ENCODE data around the gene ZNF664. TPM values are rescaled to one million over a fixed set of nuclear protein-coding genes. Genes with fewer than 3 reads are reported as not detected.

The ZNF664 gene
- polyA plus RNA-seq, 6 donors from 2014 or later: 7.7 to 19.0 (median 11.8) TPM

GRCh38 chr12:123956249-123956648, 16.8 kb upstream of the ZNF664 start:
- Mint-ChIP-seq H3K4me3 (no peak overlapping the region), H3K27ac (no peak overlapping the region), H3K4me1 (no peaks in the 10 kb centered on the region), H3K27me3 (no peaks in the 10 kb centered on the region), H3K36me3 (no peaks in the 10 kb centered on the region), H3K9me3 (no peaks in the 10 kb centered on the region)
- no peak for DNase-seq
- ATAC-seq (ENCODE audit: low read depth in 2 of 2): no peak

GRCh38 chr12:123957196-123957595, 15.8 kb upstream of the ZNF664 start:
- H3K36me3 Mint-ChIP-seq: no peaks in the 10 kb centered on the region
- no peak overlapping the region for H3K4me3 Mint-ChIP-seq
- H3K27ac Mint-ChIP-seq: no peak overlapping the region
- H3K4me1 Mint-ChIP-seq: peaks cover 0 to 3% (median 0%) of the 10 kb centered on the region in 3 donors
- DNase-seq (no peak), ATAC-seq (ENCODE audit: low read depth in 2 of 2) (no peak)
- H3K9me3 Mint-ChIP-seq: no peaks in the 10 kb centered on the region
- no peaks in the 10 kb centered on the region for H3K27me3 Mint-ChIP-seq

GRCh38 chr12:123958462-123958861, 14.6 kb upstream of the ZNF664 start:
- Mint-ChIP-seq H3K9me3 (no peaks in the 10 kb centered on the region), H3K4me1 (peaks cover 0 to 3% (median 0%) of the 10 kb centered on the region in 3 donors), H3K36me3 (no peaks in the 10 kb centered on the region), H3K4me3 (no peak overlapping the region), H3K27me3 (no peaks in the 10 kb centered on the region), H3K27ac (peak overlapping the region in 1 of 6 donors; percentile 56)
- ATAC-seq (ENCODE audit: low read depth in 2 of 2): no peak
- no peak for DNase-seq

GRCh38 chr12:123958876-123959275, 14.1 kb upstream of the ZNF664 start:
- peaks cover 0 to 3% (median 0%) of the 10 kb centered on the region in 3 donors for H3K4me1 Mint-ChIP-seq
- ATAC-seq (ENCODE audit: low read depth in 2 of 2): no peak
- H3K36me3 Mint-ChIP-seq: no peaks in the 10 kb centered on the region
- DNase-seq: no peak
- no peak overlapping the region for H3K27ac Mint-ChIP-seq
- H3K4me3 Mint-ChIP-seq: no peak overlapping the region
- no peaks in the 10 kb centered on the region for H3K27me3 Mint-ChIP-seq
- no peaks in the 10 kb centered on the region for H3K9me3 Mint-ChIP-seq

- Mint-ChIP-seq H3K4me3 (no peak overlapping the region), H3K4me1 (peaks cover 0 to 3% (median 0%) of the 10 kb centered on the region in 3 donors), H3K27me3 (no peaks in the 10 kb centered on the region), H3K36me3 (no peaks in the 10 kb centered on the region), H3K27ac (no peak overlapping the region), H3K9me3 (no peaks in the 10 kb centered on the region)
- no peak for DNase-seq
- no peak for ATAC-seq (ENCODE audit: low read depth in 2 of 2)
Measured at GRCh38 chr12:123960029-123960735, 12.8 kb upstream of the ZNF664 start.

- DNase-seq (no peak), ATAC-seq (ENCODE audit: low read depth in 2 of 2) (no peak)
- no peaks in the 10 kb centered on the region for H3K36me3 Mint-ChIP-seq
- H3K27me3 Mint-ChIP-seq: no peaks in the 10 kb centered on the region
- peaks cover 0 to 3% (median 0%) of the 10 kb centered on the region in 3 donors for H3K4me1 Mint-ChIP-seq
- no peaks in the 10 kb centered on the region for H3K9me3 Mint-ChIP-seq
- no peak overlapping the region for H3K4me3 Mint-ChIP-seq
- no peak overlapping the region for H3K27ac Mint-ChIP-seq
Measured at GRCh38 chr12:123960856-123961255, 12.2 kb upstream of the ZNF664 start.

- no peaks in the 10 kb centered on the region for H3K27me3 Mint-ChIP-seq
- no peaks in the 10 kb centered on the region for H3K9me3 Mint-ChIP-seq
- no peak for ATAC-seq (ENCODE audit: low read depth in 2 of 2)
- no peak overlapping the region for H3K27ac Mint-ChIP-seq
- H3K4me3 Mint-ChIP-seq: no peak overlapping the region
- H3K4me1 Mint-ChIP-seq: peaks cover 0 to 3% (median 0%) of the 10 kb centered on the region in 3 donors
- no peaks in the 10 kb centered on the region for H3K36me3 Mint-ChIP-seq
- no peak for DNase-seq
Measured at GRCh38 chr12:123961585-123962345, 11.2 kb upstream of the ZNF664 start.

- H3K9me3 Mint-ChIP-seq: no peaks in the 10 kb centered on the region
- ATAC-seq (ENCODE audit: low read depth in 2 of 2) (no peak), DNase-seq (no peak)
- H3K36me3 Mint-ChIP-seq: no peaks in the 10 kb centered on the region
- H3K4me3 Mint-ChIP-seq: no peak overlapping the region
- no peaks in the 10 kb centered on the region for H3K27me3 Mint-ChIP-seq
- H3K27ac Mint-ChIP-seq: no peak overlapping the region
- peaks cover 0 to 3% (median 0%) of the 10 kb centered on the region in 3 donors for H3K4me1 Mint-ChIP-seq
Measured at GRCh38 chr12:123962513-123962912, 10.5 kb upstream of the ZNF664 start.

- Mint-ChIP-seq H3K27ac (no peak overlapping the region), H3K27me3 (no peaks in the 10 kb centered on the region), H3K4me1 (peaks cover 0 to 3% (median 0%) of the 10 kb centered on the region in 3 donors), H3K9me3 (no peaks in the 10 kb centered on the region), H3K36me3 (no peaks in the 10 kb centered on the region), H3K4me3 (no peak overlapping the region)
- DNase-seq (no peak), ATAC-seq (ENCODE audit: low read depth in 2 of 2) (no peak)
Measured at GRCh38 chr12:123963821-123964220, 9.2 kb upstream of the ZNF664 start.

- Mint-ChIP-seq H3K4me1 (peaks cover 0 to 3% (median 2%) of the 10 kb centered on the region in 3 donors), H3K4me3 (no peak overlapping the region), H3K36me3 (no peaks in the 10 kb centered on the region), H3K9me3 (no peaks in the 10 kb centered on the region), H3K27me3 (no peaks in the 10 kb centered on the region), H3K27ac (no peak overlapping the region)
- ATAC-seq (ENCODE audit: low read depth in 2 of 2) (no peak), DNase-seq (no peak)
Measured at GRCh38 chr12:123965382-123965781, 7.6 kb upstream of the ZNF664 start.

GRCh38 chr12:123966596-123966995, 6.4 kb upstream of the ZNF664 start:
- ATAC-seq (ENCODE audit: low read depth in 2 of 2): no peak

GRCh38 chr12:123967121-123967586, 5.9 kb upstream of the ZNF664 start:
- Mint-ChIP-seq H3K9me3 (no peaks in the 10 kb centered on the region), H3K27ac (no peak overlapping the region), H3K36me3 (no peaks in the 10 kb centered on the region), H3K4me3 (no peak overlapping the region), H3K27me3 (no peaks in the 10 kb centered on the region), H3K4me1 (peaks cover 0 to 7% (median 4%) of the 10 kb centered on the region in 3 donors)
- no peak for ATAC-seq (ENCODE audit: low read depth in 2 of 2)
- no peak for DNase-seq

More at GRCh38 chr12:123966596-123966995, 6.4 kb upstream of the ZNF664 start:
- Mint-ChIP-seq H3K4me1 (peaks cover 0 to 6% (median 5%) of the 10 kb centered on the region in 3 donors), H3K4me3 (no peak overlapping the region), H3K9me3 (no peaks in the 10 kb centered on the region), H3K36me3 (no peaks in the 10 kb centered on the region), H3K27me3 (no peaks in the 10 kb centered on the region), H3K27ac (no peak overlapping the region)
- DNase-seq: no peak

GRCh38 chr12:123971449-123971769, 1.6 kb upstream of the ZNF664 start:
- Mint-ChIP-seq H3K27me3 (no peaks in the 10 kb centered on the region), H3K4me1 (peaks cover 11 to 20% (median 13%) of the 10 kb centered on the region in 3 donors)
- ATAC-seq (ENCODE audit: low read depth in 2 of 2): no peak

More at GRCh38 chr12:123971449-123971769, 1.6 kb upstream of the ZNF664 start:
- Mint-ChIP-seq H3K4me3 (peak overlapping the region; percentile 86 to 96 (median 94)), H3K27ac (peak overlapping the region in 5 of 6 donors; percentile 23 to 96 (median 94)), H3K36me3 (peaks cover 0 to 7% of the 10 kb centered on the region in 2 donors), H3K9me3 (no peaks in the 10 kb centered on the region)
- no peak for DNase-seq

All from naive B cell (primary cell).